Lung (tissue), 12 donors: ENCODE results near the gene GPR137B. TPM values are rescaled to one million over a fixed set of nuclear protein-coding genes. Genes with fewer than 3 reads are reported as not detected.

Experiments used
- ATAC-seq: fragments of 200-7000 bp; cut with Tn5 transposase; one replicate; pipeline ENCODE4 v1.9.1; 2020; ENCODE audit warnings: moderate number of reproducible peaks; ENCODE audit not compliant: insufficient read depth, low FRiP score
- DNase-seq, 3 donors: peaks; one replicate each; pipeline ENCODE4 v3.0.0-alpha.2; 2013 to 2017
- H3K27ac ChIP-seq, 2 donors: one replicate each; pipeline ENCODE4 v1.5.1; 2013; ENCODE audit warnings: mild to moderate bottlenecking in 2 of 2, moderate library complexity in 2 of 2, control low read depth in 1 of 2, inconsistent platforms in 1 of 2, low read depth in 1 of 2, low read length in 1 of 2
- H3K27me3 ChIP-seq, 3 donors: one replicate each; pipeline ENCODE4 v1.5.1; 2013; ENCODE audit warnings: low read length in 2 of 3; ENCODE audit not compliant: control insufficient read depth in 3 of 3, insufficient read depth in 3 of 3
- H3K36me3 ChIP-seq, 4 donors: one replicate each; pipeline ENCODE4 v1.5.1; 2013; ENCODE audit warnings: low read length in 4 of 4, mild to moderate bottlenecking in 1 of 4, moderate library complexity in 1 of 4; ENCODE audit not compliant: control insufficient read depth in 4 of 4, insufficient read depth in 4 of 4
- H3K4me1 ChIP-seq, 5 donors: one replicate each; pipeline ENCODE4 v1.5.1; 2013; ENCODE audit warnings: low read length in 5 of 5, mild to moderate bottlenecking in 2 of 5, moderate library complexity in 1 of 5; ENCODE audit not compliant: control insufficient read depth in 5 of 5, insufficient read depth in 5 of 5
- H3K4me3 ChIP-seq: one replicate; pipeline ENCODE4 v1.5.1; 2013; ENCODE audit warnings: mild to moderate bottlenecking, control low read depth, moderate library complexity
- H3K9ac ChIP-seq, 2 donors: one replicate each; pipeline ENCODE4 v1.5.1; 2013; ENCODE audit warnings: low read length in 2 of 2, control low read depth in 1 of 2; ENCODE audit not compliant: insufficient read depth in 1 of 2
- H3K9me3 ChIP-seq, 4 donors: one replicate each; pipeline ENCODE4 v1.5.1; 2013; ENCODE audit warnings: low read length in 3 of 4, mild to moderate bottlenecking in 1 of 4, moderate library complexity in 1 of 4; ENCODE audit not compliant: control insufficient read depth in 4 of 4, insufficient read depth in 3 of 4
- WGBS, 2 donors: extraction: QIAGEN DNeasy Blood & Tissue Kit; methylation state at CpG; one replicate each; pipeline ENCODE4 v1.1.7; 2013; 5-methylcytosine and 5-hydroxymethylcytosine counted together
- polyA plus RNA-seq, 2 donors: library from polyadenylated mRNA; stranded (reverse); fragments of 200-250 nt; gene quantifications; one replicate each; pipeline ENCODE4 v1.2.1, GENCODE V29; 2013
- total RNA-seq, 2 donors: library from RNA; depleted of rRNA in 1 of 2; stranded (reverse); fragments of >200 nt in 1 of 2; gene quantifications; one replicate each; pipeline ENCODE4 v1.2.1, GENCODE V29; 2014 to 2021
- TF ChIP-seq, protein P1 (sequence below): IDR thresholded peaks from 2 replicates; pipeline ENCODE4 v1.5.1; 2012; ENCODE audit warnings: mild to moderate bottlenecking; ENCODE audit errors: control extremely low read depth, extremely low read depth
- donor health status: control.
- donor health status: control.
- donor health status: Bipolar disorder and iron deficiency.
- donor health status: healthy.
- donor health status: DM: yes; HTN: yes; CAD: no.

GPR137B gene
- total and polyA plus RNA-seq, 4 donors: 7.0 to 31.0 (median 19.1) TPM

DNA sequence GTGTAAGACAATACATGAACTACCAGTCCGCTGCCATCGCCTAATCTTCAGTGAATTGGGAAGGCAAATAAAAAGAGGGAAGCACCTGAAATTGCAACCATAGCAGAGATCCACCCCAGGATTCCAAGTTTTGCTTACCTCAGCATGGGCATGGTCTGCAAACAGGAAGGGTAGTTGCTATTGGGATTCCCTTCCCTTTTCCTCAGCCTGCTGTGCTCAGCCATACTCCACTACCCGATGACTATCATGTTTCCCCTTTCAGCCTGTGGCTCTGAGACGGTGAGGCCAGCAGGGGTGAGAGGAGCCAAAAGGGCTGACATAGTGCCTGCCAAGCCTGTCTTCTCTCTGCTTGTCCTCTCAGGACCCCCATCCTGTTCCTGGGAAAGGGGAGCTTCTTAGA is 64.2 kb downstream of the GPR137B start:
- ATAC-seq (peak; percentile 79), DNase-seq (peak in 2 of 3 donors; percentile 27 to 29)
- peaks cover 0 to 6% (median 3%) of the 10 kb centered on the region in 4 donors for H3K9me3 ChIP-seq
- peaks cover 0 to 9% (median 5%) of the 10 kb centered on the region in 5 donors for H3K4me1 ChIP-seq
- no peaks in the 10 kb centered on the region for H3K27me3 ChIP-seq
- H3K4me3 ChIP-seq: no peak overlapping the region
- no peak overlapping the region for H3K9ac ChIP-seq
- TF ChIP-seq, protein P1, sequence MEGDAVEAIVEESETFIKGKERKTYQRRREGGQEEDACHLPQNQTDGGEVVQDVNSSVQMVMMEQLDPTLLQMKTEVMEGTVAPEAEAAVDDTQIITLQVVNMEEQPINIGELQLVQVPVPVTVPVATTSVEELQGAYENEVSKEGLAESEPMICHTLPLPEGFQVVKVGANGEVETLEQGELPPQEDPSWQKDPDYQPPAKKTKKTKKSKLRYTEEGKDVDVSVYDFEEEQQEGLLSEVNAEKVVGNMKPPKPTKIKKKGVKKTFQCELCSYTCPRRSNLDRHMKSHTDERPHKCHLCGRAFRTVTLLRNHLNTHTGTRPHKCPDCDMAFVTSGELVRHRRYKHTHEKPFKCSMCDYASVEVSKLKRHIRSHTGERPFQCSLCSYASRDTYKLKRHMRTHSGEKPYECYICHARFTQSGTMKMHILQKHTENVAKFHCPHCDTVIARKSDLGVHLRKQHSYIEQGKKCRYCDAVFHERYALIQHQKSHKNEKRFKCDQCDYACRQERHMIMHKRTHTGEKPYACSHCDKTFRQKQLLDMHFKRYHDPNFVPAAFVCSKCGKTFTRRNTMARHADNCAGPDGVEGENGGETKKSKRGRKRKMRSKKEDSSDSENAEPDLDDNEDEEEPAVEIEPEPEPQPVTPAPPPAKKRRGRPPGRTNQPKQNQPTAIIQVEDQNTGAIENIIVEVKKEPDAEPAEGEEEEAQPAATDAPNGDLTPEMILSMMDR: no peak
- peaks cover 3 to 8% (median 5%) of the 10 kb centered on the region in 4 donors for H3K36me3 ChIP-seq
- WGBS, 2 donors: 59 to 63% methylated on average over 4 of the region's 4 CpGs
- H3K27ac ChIP-seq: no peak overlapping the region

DNA sequence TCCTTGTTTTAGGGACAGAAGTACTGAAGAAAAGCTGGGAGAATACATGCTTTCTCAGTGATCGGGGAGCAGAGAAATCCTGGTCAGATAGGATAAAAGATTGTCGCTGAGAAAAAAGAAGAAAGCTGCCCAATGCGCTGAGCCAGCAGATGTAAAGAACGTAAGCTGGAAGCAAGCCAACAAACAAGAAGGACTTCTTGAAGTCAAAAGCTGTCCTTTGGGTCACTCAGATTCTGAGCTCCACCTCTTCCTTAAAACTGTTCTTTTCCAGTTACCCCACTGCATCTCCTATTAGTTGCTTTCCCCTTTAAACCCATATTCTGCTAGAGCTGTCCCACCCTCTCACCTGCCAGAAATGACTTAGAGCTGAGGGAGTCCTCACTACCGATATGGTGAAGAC is 64.8 kb downstream of the GPR137B start:
- Histone ChIP-seq H3K27ac (no peak overlapping the region), H3K4me3 (no peak overlapping the region), H3K36me3 (peaks cover 3 to 6% (median 4%) of the 10 kb centered on the region in 4 donors), H3K27me3 (no peaks in the 10 kb centered on the region), H3K4me1 (peaks cover 0 to 9% (median 5%) of the 10 kb centered on the region in 5 donors), H3K9ac (no peak overlapping the region), H3K9me3 (peaks cover 0 to 2% (median under 1%) of the 10 kb centered on the region in 4 donors)
- TF ChIP-seq, protein P1: no peak
- WGBS, 2 donors: 61 to 76% methylated on average over 5 of the region's 5 CpGs
- DNase-seq (peak in 2 of 3 donors; percentile 37 to 58), ATAC-seq (no peak)

DNA sequence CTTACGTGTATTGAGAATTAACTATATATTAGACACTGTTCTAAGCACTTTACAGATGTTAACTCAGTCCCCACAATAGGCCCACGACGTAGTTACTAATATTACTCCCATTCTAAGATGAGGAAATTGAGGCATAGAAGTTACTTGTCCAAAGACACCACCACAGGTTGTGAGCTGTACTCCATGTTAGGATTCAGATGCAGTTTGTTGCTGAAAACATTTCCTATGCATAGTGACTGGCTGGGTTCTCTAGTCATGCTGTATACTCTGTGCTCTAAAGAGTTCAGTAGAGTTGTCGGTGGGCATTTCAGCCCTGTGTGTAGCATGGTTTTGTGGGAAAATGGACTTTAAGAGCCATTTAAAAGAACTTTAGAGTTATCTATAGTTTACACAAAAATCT is 65.2 kb downstream of the GPR137B start:
- ATAC-seq (no peak), DNase-seq (no peak)
- H3K36me3 ChIP-seq: peaks cover under 1 to 6% (median 2%) of the 10 kb centered on the region in 4 donors
- no peak overlapping the region for H3K4me3 ChIP-seq
- peaks cover 0 to 9% (median 5%) of the 10 kb centered on the region in 5 donors for H3K4me1 ChIP-seq
- H3K9me3 ChIP-seq: no peaks in the 10 kb centered on the region
- no peak overlapping the region for H3K9ac ChIP-seq
- no peaks in the 10 kb centered on the region for H3K27me3 ChIP-seq
- TF ChIP-seq, protein P1: no peak
- H3K27ac ChIP-seq: no peak overlapping the region
- 98 to 99% methylated on average over 4 of the region's 4 CpGs for WGBS, 2 donors

DNA sequence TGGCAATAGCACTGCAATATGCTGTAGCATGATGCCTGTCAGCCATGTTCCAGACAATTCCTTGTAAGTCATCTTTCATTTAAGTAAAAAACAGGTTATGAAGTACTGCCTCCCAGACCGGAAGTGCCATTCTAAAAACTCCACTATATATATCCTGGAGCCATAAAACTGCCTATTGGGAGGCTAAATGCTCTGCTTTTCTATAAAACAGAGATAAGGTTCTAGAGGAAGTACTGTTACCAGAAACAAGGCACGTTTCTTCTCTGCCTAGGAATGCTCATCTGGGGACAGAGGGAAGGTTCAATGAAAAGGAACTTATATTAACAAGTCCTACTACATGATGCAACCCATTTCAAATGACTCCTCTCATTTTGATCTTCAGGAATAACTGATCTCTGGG is 66.8 kb downstream of the GPR137B start:
- Histone ChIP-seq H3K4me3 (no peak overlapping the region), H3K27ac (no peak overlapping the region), H3K36me3 (peaks cover 0 to 6% (median 2%) of the 10 kb centered on the region in 4 donors), H3K9me3 (no peaks in the 10 kb centered on the region), H3K27me3 (no peaks in the 10 kb centered on the region), H3K4me1 (peaks cover 0 to 9% (median 5%) of the 10 kb centered on the region in 5 donors), H3K9ac (no peak overlapping the region)
- TF ChIP-seq, protein P1: no peak
- WGBS, 2 donors: 62 to 67% methylated on average over 2 of the region's 2 CpGs
- no peak for ATAC-seq
- DNase-seq: no peak
